Ammon's horn (tissue), 1 donor: ENCODE measurements around the gene FABP3.
A peak's percentile ranks its signal among the peaks of the same experiment; 100 is the strongest.

ENCODE experiments used
- DNase-seq: peaks from one replicate; pipeline ENCODE4 v3.0.0-alpha.2; 2016; ENCODE audit warnings: low spot score

FABP3 gene

DNA sequence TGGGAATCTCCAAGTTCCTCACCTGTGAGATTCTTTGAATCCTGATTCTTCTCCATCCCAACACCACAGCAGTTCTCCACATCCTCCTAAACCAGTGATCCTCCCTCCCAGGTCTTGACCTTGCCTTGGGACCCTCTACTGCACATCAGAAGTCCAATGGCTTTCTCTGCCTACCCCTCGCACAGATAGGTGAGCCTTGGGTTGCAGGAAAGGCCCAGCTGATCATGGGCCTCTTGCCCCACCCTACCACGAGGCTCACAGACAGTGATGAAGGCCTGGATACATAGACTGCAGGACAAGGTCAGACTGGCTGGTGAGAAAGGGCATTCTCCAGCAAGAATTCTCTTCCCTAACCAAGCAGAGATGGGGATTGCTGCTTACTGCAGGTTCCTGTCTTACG is 825 bp downstream of the FABP3 start:
- DNase-seq: no peak

DNA sequence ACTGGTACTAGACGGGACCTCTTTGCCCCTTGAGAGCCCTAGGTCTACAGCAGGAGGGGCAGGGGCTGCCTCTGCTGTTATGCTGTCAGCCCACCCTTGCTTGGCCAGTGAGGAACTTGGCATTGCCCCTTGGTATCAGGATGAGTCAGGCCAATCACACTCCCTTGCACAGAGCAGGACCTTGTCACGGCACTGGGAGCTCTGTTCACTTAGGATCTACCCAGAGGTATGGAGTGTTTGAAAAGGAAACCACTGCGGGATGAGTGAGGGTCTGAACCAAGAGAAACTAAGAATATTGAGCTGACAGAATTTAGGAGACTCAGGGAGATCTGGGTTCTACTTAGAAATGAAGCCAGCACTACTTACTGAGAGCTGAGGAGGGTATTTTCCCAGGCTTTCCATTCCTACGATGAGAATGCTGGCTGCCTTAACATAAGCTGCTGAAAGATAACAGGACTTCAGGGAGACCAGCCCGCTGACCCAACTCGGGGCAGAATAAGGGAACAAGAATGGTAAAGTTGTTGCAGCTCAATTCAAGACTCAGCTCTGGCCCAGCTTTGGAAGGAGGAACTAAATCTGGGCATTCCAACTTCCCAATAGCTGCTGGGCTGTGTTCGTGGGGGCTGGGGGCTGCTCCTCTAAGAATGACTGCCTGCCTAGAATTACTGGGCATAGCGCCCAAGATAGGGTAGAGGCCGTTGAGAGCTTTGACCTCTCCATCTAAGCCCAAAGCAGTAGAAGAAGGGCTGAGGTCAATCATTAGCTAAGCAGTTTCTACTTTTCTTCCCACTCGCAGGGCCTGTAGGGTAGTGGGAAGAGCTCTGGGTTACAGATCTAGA is 1.5 kb downstream of the FABP3 start:
- no peak for DNase-seq

DNA sequence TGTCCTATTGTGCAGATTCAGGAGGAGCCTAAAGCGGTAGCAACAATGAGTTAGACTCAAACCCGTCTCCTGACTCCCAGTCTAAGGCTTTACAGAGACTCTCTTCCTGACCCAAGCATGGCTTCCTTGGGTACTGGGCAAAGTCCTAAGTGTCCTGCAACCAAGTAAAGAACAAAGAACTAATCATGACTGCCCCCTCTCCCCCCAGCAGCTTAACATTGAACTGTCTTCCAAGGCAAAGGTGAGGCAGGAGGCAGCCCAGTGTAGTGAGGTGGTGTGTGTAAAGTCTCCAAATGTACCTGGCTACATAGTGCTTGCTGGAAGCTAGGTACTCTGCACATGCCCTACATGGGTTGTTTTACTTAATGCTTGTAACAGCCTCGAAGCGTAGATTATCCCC is 2.3 kb downstream of the FABP3 start:
- no peak for DNase-seq

DNA sequence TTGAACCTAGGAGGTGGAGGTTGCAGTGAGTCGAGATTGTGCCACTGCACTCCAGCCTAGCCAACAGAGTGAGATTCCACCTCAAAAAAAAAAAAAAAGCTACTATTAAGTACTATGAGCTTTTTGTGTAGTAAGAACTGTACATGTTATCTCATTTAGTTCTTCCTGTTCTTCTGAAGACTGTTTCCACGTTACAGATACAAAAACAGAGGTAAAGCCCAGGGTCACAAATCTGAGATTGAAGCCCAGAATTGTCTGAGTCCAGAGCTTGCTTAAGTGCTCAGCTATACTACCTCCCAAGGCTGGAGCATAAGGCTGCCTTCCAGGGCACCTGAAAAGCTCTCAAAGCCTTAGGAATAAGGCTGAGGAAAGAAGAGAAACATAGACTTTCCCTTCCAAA is 2.9 kb downstream of the FABP3 start:
- no peak for DNase-seq

DNA sequence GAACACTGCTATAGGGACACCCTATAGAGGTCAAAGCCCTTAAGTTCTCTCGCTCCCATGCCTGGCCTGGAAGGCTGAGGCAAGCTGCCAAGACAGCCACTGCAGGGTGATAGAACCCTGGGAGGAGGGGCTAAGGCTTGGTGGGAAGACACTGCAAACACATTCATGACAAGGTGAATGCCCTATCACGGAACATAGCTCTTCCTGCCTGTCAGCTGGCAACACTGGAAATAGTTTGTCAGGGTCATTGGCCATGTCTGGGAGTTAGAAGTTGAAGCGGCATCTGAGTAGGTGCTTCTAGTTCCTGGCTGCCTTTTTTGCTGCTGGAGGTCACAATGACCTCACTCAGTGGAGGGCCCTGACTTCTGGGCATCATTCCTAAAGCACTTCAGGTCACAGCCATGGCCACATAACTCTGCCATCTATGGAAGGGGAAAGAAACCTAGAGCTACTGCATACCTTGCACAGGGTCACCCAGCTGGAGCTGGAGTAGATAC is 4.2 kb downstream of the FABP3 start:
- DNase-seq: no peak

DNA sequence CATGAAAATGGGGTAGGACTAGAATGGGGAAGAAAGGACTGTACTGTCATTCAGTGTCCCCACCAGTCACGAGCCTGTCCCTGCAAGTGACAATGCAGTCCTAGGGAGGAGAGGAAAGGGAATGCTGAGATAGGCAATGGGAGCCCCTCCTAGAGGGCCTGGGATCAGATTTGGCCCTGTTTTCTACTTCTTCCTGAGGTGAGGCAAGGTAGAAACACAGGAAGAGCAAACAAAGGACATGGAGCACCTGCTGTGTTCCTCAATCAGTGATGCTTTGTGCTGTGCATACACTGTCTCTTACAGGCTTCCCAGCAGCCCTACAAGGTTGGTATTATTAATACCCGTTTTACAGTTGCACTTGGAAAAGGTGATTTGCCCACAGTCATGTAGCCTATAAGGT is 6.1 kb downstream of the FABP3 start:
- no peak for DNase-seq

DNA sequence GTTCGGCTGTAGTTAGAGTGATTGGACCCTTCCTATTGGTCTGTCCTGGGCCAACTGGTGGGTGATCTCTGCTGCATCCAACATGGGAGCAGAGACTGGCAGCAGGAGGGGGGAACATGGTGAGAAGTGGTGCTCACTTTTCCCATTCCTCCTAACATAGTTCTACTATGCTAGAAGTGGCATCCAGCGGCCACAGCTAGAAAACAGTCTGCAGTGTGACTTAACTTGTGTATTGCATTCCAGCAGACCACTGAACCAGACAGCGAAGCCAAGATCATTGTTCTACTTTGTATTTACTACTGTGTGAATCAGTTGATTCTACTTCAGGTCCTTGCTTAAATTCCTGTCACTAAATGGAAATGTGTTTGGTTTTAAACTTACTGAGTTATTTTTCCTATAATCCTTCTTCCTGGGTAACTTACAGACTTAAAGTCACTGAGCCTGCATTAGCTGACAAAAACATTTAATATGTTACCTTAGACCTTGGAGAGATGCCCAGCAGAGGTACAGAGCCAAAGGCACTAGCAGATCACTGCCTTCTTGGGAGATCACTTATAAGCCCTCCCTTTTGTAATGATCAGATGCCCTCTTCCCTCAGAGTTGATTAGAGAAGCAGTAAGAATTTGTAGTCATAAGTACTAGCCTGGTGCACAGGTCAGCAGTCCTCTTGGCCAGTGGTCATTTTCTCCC is 8.2 kb downstream of the FABP3 start:
- no peak for DNase-seq

DNA sequence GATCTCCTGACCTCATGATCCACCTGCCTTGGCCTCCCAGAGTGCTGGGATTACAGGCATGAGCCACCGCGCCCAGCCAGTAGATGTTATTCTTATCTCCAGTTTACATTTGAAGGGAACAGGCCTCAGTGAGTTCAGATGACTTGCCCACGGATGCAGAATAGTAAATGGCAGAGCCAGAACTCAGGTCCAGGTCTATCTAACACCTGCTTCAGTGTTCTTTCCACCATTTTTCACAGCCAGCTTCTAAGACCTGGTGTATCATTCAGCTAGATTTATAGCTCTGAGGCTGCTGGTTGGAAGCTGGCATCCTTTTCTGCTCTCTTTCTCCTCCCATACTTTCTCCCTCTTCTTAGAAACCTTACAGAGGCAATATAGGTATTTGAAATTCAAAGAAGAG is 10.8 kb downstream of the FABP3 start:
- no peak for DNase-seq

DNA sequence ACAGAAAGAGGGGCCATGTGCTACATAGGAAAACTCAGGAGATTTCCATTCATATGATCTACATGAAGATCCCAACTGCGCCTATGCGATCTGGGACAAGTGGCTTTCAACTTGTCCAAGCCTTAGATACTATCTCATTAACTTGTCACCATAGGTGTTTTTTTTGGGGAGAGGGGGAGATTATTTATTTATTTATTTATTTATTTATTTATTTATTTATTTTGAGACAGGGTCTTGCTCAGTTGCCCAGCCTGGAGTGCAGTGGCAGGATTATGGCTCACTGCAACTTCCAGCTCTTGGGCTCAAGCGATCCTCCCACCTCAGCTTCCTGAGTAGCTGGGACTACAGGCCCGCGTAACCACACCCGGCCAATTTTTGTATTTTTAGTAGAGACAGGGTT is 11.3 kb downstream of the FABP3 start:
- no peak for DNase-seq

DNA sequence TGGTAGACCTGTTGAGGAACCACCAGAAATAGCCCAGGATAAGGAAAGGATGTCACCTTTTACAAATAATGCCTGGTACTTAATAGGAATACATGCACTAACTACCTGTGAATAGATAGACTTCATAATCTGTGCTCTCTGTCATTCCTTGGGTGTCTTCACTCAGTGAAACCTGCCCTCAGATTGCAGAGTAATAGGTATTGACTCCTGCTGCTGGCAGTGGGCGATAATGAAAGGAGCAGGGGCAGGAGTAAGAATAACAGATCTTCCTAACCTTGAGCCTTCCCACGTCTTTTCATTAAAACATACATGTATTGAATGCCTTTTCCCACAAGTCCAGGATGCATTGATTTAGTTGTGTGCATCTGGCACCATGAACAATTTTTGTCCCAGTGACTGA is 16.4 kb downstream of the FABP3 start:
- DNase-seq: no peak

DNA sequence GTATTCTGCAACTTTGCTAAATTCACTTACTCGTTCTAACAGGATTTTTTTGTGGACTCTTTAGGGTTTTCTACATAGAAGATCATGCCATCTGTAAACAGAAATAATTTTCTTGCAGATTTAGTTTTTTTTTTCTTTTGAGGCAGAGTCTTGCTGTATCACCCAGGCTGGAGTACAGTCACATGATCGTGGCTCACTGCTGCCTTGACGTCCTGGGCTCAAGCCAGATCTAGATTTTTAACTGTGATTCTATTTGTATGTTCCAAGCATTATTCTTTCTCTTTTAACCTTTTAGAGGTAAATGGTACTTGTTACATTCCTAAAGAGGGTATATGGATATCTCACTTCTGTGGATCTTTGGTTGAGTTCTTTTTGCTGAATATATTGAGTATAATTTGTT is 18.6 kb downstream of the FABP3 start:
- peak; percentile 62 for DNase-seq

DNA sequence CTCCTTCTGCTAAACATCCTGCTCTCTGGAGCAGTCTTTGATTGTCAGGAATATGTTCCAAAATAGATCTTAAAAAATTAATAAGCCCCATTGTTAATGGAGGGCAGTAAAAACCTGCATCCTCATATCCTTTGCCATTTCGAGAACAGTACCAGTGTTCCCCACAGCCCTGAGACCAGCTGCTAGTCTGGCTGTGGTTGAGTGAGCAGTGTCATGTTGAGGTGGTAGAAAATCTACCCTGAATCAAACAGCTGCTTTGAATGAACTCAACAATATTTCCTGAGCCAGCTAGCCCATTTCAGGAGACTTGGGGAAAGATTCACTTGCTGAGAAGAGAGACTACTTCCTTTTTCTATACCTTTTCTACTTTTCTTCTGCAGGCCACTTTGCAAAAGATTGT is 24.4 kb downstream of the FABP3 start:
- DNase-seq: no peak

DNA sequence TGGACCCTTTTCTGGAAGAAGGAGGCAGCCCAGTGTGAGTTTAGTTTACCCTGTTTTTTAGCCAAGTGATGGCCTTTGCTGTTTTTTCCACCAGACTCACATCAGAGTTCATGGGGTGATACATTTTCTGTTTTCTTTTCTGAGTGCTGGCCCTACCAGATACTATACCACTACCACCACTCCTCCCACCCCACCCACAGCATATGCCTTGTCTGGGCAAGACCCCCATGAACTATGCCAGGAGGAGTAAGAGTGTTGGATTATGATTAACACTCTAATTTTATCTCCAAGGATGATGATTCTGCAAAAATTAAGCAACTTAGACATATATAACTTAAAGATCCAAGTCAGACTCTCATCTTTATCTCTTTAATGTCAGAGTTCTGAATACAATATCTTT is 26.1 kb downstream of the FABP3 start:
- no peak for DNase-seq

DNA sequence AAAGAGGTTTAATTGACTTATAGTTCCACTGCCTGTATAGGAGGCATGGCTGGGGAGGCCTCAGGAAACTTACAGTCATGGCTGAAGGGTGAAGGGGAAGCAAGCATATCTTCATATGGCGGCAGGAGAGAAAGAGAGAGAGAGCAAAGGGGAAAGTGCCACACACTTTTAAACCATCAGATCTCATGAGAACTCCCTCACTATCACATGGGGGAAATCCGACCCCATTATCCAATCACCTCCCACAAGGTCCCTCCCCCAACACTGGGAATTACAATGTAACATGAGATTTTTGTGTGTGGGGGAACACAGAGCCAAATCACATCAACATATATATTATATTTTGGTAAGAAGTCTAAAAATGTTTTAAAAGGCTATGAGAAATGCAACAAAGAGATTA is 27.2 kb downstream of the FABP3 start:
- DNase-seq: no peak

DNA sequence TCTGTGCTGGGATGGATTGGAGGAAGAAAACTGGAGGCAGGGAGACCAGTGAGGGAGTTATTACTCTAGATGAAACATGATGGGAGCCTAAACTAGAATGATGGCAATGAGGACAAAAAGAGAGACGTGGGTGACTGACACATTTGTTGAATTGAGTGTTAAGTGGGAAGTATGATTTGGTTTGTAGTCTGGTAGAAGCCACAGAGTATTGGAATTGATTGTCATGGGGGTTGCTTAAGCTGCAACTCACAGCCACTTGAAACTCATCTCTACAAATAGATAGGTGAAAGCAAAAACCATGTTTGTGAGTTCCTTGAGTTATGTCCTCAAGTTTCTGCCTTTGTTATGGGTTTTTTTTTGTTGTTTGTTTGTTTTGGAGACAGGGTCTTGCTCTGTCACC is 28.4 kb downstream of the FABP3 start:
- no peak for DNase-seq

DNA sequence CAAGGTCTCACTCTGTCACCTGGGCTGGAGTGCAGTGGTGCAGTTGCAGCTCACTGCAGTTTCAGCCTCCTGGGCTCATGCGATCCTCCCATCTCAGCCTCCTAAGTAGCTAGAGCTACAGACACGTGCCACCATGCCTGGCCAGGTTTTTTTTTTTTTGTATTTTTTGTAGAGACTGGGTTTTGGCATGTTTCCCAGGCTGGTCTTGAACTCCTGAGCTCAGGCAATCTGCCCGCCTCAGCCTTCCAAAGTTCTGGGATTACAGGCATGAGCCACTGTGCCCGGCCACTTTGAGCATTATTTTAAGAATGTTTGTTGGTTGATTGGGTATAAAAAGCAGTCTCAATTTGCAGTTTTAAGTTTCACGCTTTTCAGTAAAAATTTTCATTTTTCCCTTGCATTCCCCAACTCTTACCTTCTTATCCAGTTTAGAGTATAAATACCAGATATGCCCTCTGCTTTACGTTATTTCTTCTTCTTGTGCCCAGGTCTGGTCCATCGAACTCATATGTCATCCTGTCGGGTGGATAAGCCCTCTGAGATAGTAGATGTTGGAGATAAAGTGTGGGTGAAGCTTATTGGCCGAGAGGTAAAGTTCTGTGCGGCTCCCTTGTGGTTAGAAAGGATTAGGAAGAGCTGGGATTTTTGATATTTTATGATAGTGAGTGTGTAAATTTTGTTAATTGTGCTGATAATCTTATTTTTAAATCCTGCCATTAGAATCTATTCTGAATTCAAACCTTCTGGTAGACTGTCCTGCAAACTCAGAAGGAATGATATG is 36.0 kb downstream of the FABP3 start:
- DNase-seq: no peak

DNA sequence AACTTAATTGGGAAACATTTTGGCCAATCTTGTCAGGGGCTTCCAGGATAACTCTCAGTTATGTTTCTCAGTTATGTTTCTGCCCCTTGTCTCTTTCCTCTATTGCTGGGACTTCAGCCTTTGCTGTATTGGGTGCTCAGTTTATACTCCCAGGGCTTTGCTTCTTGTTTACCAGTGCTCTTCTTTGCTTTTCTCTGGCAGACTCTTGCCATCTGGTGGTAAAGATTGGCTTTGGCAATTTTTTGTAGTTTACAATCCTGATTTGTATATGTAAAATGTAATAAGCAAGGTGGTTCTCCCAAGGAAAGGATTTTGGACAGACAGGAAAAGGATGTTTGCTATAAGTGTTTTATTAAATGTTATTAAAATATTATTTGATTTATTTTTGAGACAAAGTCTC is 37.9 kb downstream of the FABP3 start:
- DNase-seq: peak; percentile 59

DNA sequence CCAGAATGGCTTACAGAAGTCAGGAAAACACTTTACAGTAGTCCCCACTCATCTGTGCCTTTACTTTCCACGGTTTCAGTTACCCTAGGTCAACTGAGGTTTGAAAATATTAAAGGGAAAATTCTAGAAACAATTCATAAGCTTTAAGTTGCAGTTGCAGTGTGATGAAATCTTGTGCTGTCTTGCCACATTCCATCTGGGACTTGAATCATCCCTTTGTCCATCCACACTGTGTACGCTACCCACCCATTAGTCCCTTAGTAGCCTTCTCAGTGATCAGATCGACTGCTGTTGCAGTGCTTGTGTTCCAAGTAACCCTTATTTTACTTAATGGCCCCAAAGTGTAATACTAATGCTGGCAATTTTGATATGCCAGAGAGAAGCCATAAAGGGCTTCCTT is 45.5 kb downstream of the FABP3 start:
- no peak for DNase-seq

DNA sequence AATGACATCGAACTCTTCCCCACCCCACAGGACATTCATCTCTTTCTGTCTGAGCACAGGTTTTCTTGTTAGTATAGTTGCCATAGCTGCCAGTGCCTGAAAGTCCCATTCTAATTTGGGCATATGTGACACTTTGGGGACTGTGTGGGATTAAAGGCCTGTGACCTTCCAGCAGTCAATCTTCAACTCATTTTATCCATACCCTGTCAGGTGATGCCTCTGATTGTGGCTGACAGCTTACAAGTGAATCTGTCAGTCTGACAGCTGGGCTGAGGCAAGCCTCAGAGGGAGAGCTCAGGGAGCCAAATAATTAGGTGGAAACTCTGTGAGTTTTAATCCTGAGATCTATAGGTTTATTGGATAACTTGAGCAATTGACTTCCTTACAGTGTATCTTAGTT is 46.4 kb downstream of the FABP3 start:
- no peak for DNase-seq

DNA sequence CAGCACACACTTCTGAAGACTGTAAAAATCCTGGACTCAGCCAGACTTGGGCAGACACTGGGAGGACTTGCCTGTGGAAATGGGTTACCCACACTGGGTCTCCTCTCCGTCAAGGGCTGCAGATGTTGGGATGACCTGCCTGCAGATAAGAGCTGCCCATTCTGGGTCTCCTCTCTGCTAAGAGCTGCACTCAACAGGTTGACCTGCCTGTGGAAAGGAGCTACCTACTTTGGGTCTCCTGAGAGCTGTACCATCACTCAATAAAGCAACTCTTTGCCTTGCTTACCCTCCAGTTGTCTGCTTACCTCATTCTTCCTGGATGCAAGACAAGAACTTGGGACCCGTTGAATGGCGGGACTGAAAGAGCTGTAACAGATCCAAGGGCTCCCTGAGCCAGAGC is 47.9 kb downstream of the FABP3 start:
- no peak for DNase-seq

DNA sequence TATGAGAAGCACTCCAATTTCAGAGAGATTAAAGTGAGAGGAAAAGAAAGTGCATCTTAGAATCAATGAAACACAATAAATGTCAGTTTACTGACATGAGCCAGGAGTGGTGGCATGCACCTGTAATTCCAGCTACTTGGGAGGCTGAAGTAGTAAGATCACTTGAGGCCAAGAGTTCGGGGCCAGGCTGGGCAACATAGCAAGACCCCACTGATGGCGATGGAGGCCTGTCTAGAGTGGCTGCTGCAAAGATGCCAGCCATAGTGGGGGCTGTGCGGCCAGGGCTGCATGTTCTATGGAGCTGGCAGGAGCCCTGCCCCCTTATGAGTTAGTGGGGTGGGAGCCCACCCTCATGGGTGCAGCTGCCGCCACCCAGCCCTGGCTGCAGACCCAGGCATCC is 48.8 kb downstream of the FABP3 start:
- DNase-seq: no peak

DNA sequence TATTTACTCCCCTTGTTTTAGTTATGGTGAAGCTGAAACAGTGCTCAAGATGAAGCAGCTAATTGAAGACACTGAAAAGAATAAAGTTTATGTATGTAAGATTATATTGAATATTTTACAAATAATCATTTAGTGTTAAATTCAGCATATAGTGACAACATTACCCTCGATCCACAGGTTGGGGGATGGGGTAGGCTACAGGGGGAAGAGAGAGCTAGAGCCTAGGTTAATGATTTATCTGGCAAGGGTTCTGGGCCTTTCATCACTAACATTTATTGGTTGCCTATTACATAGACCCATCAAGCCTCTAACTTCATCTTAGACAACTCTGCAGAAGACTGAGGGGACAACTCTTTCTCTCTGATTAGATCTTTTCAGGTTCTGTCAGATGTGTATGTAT is 54.7 kb downstream of the FABP3 start:
- no peak for DNase-seq

DNA sequence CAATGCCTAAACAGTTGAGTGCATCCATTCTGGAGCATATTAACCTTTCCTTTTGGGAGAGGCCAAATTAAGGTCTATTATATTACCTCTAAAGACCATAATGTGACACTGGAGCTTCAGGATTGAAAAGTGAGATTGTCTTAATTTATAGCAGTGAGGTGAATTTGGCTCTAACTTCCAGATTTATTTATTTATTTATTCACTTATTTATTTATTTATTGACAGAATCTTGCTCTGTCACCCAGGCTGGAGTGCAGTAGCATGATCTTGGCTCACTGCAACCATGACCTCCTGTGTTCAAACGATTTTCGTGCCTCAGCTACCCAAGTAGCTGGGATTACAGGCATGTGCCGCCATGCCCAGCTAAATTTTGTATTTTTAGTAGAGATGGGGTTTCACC is 57.0 kb downstream of the FABP3 start:
- DNase-seq: no peak
